ENCODE measurements around the gene ZMYND11.

The ZMYND11 gene

DNA sequence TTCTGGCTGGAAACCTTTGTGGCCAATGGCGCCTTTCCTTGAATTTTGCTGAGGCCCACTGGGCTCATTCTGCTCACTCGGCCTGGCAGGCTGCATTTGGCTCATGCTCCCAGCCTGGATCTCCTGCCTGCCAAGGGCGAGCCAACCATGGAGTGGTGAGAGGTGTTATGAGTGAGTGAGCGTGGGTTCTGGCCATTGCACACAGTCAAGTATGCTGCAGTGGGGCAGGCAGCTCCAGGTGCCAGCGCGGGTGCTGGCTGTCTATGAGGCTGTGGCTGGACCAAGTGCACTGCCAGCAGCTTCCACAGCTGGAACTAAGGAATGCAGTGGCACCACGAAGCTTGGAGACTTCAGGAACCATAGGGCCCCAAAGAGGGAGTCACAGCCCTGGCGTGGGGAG is 43.9 kb upstream of the ZMYND11 start (continued):
- TF ChIP-seq, protein P1, sequence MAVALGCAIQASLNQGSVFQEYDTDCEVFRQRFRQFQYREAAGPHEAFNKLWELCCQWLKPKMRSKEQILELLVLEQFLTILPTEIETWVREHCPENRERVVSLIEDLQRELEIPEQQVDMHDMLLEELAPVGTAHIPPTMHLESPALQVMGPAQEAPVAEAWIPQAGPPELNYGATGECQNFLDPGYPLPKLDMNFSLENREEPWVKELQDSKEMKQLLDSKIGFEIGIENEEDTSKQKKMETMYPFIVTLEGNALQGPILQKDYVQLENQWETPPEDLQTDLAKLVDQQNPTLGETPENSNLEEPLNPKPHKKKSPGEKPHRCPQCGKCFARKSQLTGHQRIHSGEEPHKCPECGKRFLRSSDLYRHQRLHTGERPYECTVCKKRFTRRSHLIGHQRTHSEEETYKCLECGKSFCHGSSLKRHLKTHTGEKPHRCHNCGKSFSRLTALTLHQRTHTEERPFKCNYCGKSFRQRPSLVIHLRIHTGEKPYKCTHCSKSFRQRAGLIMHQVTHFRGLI (tag by site-specific recombination; IDR thresholded peaks at IDR 0.05): no peak
- TF ChIP-seq ZSCAN4 (tag by site-specific recombination; IDR thresholded peaks at IDR 0.05) (no peak), ZNF157 (tag by site-specific recombination; IDR thresholded peaks at IDR 0.05) (no peak), ZNF513 (tag by site-specific recombination; IDR thresholded peaks at IDR 0.05) (no peak), ZFP41 (tag by site-specific recombination; IDR thresholded peaks at IDR 0.05; ENCODE audit: borderline replicate concordance) (no peak)

GRCh38 chr10:92153-92552 is 43.1 kb upstream of the ZMYND11 start:
- Histone ChIP-seq H3K4me1 (ENCODE audit: control insufficient read depth, insufficient read depth, low read length) (no peaks in the 10 kb centered on the region), H3K27ac (ENCODE audit: extremely low read depth, low read depth, low read length) (no peak overlapping the region), H3K4me3 (ENCODE audit: low read depth, low read length) (no peak overlapping the region), H3K9me3 (ENCODE audit: control insufficient read depth, insufficient read depth, low read depth, low read length) (no peaks in the 10 kb centered on the region), H3K36me3 (ENCODE audit: control insufficient read depth in 2 of 2, insufficient read depth in 1 of 2, low read length in 2 of 2) (no peaks in the 10 kb centered on the region)
- TF ChIP-seq ZNF501 (tag by site-specific recombination; IDR thresholded peaks at IDR 0.05) (no peak), ZNF624 (tag by site-specific recombination; IDR thresholded peaks at IDR 0.05) (no peak), ZNF221 (tag by site-specific recombination; IDR thresholded peaks at IDR 0.05; ENCODE audit: borderline replicate concordance) (no peak), ZBTB1 (tag by site-specific recombination; IDR thresholded peaks at IDR 0.05) (no peak), ZNF830 (tag by site-specific recombination; IDR thresholded peaks at IDR 0.05; ENCODE audit: low read depth) (no peak), ZNF311 (tag by site-specific recombination; IDR thresholded peaks at IDR 0.05; ENCODE audit: borderline replicate concordance) (no peak), KLF9 (tag by site-specific recombination; IDR thresholded peaks at IDR 0.05; ENCODE audit: low read depth) (no peak), MYNN (tag by site-specific recombination; IDR thresholded peaks at IDR 0.05; ENCODE audit: borderline replicate concordance) (no peak), ZNF549 (tag by site-specific recombination; IDR thresholded peaks at IDR 0.05) (no peak), ZNF629 (tag by site-specific recombination; IDR thresholded peaks at IDR 0.05) (no peak), ZSCAN23 (tag by site-specific recombination; IDR thresholded peaks at IDR 0.05) (no peak), ZSCAN4 (tag by site-specific recombination; IDR thresholded peaks at IDR 0.05) (no peak), ZEB2 (tag by site-specific recombination; IDR thresholded peaks at IDR 0.05) (no peak), KLF16 (tag by site-specific recombination; IDR thresholded peaks at IDR 0.05) (no peak), ZNF623 (tag by site-specific recombination; IDR thresholded peaks at IDR 0.05) (no peak), RBAK (tag by site-specific recombination; IDR thresholded peaks at IDR 0.05) (no peak), GLIS1 (tag by site-specific recombination; IDR thresholded peaks at IDR 0.05) (no peak)
- TF ChIP-seq, protein P2, sequence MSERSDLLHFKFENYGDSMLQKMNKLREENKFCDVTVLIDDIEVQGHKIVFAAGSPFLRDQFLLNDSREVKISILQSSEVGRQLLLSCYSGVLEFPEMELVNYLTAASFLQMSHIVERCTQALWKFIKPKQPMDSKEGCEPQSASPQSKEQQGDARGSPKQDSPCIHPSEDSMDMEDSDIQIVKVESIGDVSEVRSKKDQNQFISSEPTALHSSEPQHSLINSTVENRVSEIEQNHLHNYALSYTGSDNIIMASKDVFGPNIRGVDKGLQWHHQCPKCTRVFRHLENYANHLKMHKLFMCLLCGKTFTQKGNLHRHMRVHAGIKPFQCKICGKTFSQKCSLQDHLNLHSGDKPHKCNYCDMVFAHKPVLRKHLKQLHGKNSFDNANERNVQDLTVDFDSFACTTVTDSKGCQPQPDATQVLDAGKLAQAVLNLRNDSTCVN (tag by site-specific recombination; optimal IDR thresholded peaks at IDR 0.05): no peak
- CTCF ChIA-PET: no interaction called here
- POLR2A ChIA-PET: no interaction called here
